ENCODE data around the gene TJP1. TPM values are rescaled to one million over a fixed set of nuclear protein-coding genes. Genes with fewer than 3 reads are reported as not detected.

The TJP1 gene
- total RNA-seq, 6 donors from 2014 or later = 88.0 to 168 (median 113) TPM

DNA sequence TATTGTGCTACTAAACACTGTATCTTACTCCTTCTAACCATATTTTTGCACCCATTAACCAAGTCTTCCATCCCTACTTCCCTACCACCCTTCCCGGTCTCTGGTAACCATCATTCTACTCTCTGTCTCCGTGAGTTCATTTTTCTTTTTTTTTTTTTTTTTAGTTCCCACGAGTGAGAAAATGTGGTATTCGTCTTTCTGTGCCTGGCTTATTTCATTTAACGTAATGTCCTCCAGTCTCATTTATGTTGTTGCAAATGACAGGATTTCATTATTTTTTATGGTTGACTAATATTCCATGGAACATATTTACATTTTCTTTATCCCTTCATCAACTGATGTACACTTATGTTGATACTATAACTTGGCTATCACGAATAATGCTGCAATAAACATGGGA, 31.7 kb downstream of the TJP1 start:
- no peak overlapping the region for H3K27ac ChIP-seq
- H3K9me3 ChIP-seq = no peaks in the 10 kb centered on the region
- ATAC-seq (ENCODE audit: low FRiP score in 2 of 2) (no peak), DNase-seq (no peak)
- no peaks in the 10 kb centered on the region for H3K27me3 ChIP-seq
- peaks cover 0 to 15% (median 6%) of the 10 kb centered on the region in 4 donors for H3K4me1 ChIP-seq
- H3K36me3 ChIP-seq = no peaks in the 10 kb centered on the region
- TF ChIP-seq EP300 (IDR thresholded peaks at IDR 0.05) (no peak), POLR2A (IDR thresholded peaks at IDR 0.05) (no peak), POLR2AphosphoS5 (IDR thresholded peaks at IDR 0.05) (no peak)
- TF ChIP-seq, protein P1, sequence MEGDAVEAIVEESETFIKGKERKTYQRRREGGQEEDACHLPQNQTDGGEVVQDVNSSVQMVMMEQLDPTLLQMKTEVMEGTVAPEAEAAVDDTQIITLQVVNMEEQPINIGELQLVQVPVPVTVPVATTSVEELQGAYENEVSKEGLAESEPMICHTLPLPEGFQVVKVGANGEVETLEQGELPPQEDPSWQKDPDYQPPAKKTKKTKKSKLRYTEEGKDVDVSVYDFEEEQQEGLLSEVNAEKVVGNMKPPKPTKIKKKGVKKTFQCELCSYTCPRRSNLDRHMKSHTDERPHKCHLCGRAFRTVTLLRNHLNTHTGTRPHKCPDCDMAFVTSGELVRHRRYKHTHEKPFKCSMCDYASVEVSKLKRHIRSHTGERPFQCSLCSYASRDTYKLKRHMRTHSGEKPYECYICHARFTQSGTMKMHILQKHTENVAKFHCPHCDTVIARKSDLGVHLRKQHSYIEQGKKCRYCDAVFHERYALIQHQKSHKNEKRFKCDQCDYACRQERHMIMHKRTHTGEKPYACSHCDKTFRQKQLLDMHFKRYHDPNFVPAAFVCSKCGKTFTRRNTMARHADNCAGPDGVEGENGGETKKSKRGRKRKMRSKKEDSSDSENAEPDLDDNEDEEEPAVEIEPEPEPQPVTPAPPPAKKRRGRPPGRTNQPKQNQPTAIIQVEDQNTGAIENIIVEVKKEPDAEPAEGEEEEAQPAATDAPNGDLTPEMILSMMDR (IDR thresholded peaks at IDR 0.05) = no peak
- 92 to 96% methylated on average over 6 of the region's 6 CpGs for WGBS, 2 donors
- H3K4me3 ChIP-seq = no peak overlapping the region

DNA sequence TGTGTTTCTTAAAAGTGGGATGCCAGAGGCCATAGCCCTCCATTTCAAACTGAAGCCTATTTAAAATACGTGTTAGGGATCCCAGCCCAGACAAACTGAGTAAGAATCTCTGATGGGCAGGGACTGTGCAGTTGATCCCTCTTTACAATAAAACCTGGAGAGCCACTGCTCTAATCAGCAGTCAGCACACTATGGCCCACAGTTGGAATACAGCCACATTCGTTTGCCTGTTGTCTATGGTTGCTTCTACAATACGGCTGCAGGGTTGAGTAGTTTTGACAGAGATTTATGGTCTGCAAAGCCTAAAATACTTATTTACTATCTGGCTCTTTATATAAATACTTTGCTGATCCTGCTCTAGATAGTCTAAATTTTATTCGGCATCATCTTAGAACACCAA, 32.4 kb downstream of the TJP1 start:
- TF ChIP-seq, protein P1 (IDR thresholded peaks at IDR 0.05) = no peak
- TF ChIP-seq EP300 (IDR thresholded peaks at IDR 0.05) = no peak
- no peak for TF ChIP-seq POLR2A (IDR thresholded peaks at IDR 0.05)
- no peak for TF ChIP-seq POLR2AphosphoS5 (IDR thresholded peaks at IDR 0.05)
- Histone ChIP-seq H3K36me3 (no peaks in the 10 kb centered on the region), H3K27me3 (no peaks in the 10 kb centered on the region), H3K4me3 (no peak overlapping the region), H3K9me3 (no peaks in the 10 kb centered on the region), H3K4me1 (peaks cover 0 to 22% (median 7%) of the 10 kb centered on the region in 4 donors), H3K27ac (no peak overlapping the region)
- DNase-seq = no peak
- 53 to 60% methylated on average over 4 of the region's 4 CpGs for WGBS, 2 donors
- no peak for ATAC-seq (ENCODE audit: low FRiP score in 2 of 2)

GRCh38 chr15:29788433-29789034, 33.7 kb downstream of the TJP1 start:
- DNase-seq = no peak
- Histone ChIP-seq H3K4me3 (no peak overlapping the region), H3K4me1 (peaks cover 0 to 22% (median 11%) of the 10 kb centered on the region in 4 donors), H3K36me3 (no peaks in the 10 kb centered on the region), H3K27me3 (no peaks in the 10 kb centered on the region), H3K9me3 (no peaks in the 10 kb centered on the region), H3K27ac (no peak overlapping the region)
- ATAC-seq (ENCODE audit: low FRiP score in 2 of 2) = no peak
- WGBS, 2 donors = 64 to 75% methylated on average over 4 of the region's 4 CpGs
- no peak for TF ChIP-seq POLR2A (IDR thresholded peaks at IDR 0.05)
- TF ChIP-seq POLR2AphosphoS5 (IDR thresholded peaks at IDR 0.05) = no peak
- no peak for TF ChIP-seq EP300 (IDR thresholded peaks at IDR 0.05)
- TF ChIP-seq, protein P1 (IDR thresholded peaks at IDR 0.05) = no peak

- no peak for DNase-seq
- Histone ChIP-seq H3K27ac (no peak overlapping the region), H3K4me1 (peaks cover 0 to 22% (median 11%) of the 10 kb centered on the region in 4 donors), H3K9me3 (no peaks in the 10 kb centered on the region), H3K4me3 (no peak overlapping the region), H3K27me3 (no peaks in the 10 kb centered on the region), H3K36me3 (no peaks in the 10 kb centered on the region)
- no peak for ATAC-seq (ENCODE audit: low FRiP score in 2 of 2)
- no peak for TF ChIP-seq EP300 (IDR thresholded peaks at IDR 0.05)
- TF ChIP-seq POLR2A (IDR thresholded peaks at IDR 0.05) = no peak
- TF ChIP-seq POLR2AphosphoS5 (IDR thresholded peaks at IDR 0.05) = no peak
- TF ChIP-seq, protein P1 (IDR thresholded peaks at IDR 0.05) = no peak
These were observed 34.5 kb downstream of the TJP1 start for GRCh38 chr15:29787767-29788166.

- H3K9me3 ChIP-seq = no peaks in the 10 kb centered on the region
- ATAC-seq (ENCODE audit: low FRiP score in 2 of 2) = no peak
- no peak for DNase-seq
- H3K27ac ChIP-seq = no peak overlapping the region
- no peak overlapping the region for H3K4me3 ChIP-seq
- no peaks in the 10 kb centered on the region for H3K27me3 ChIP-seq
- H3K4me1 ChIP-seq = peaks cover 0 to 22% (median 11%) of the 10 kb centered on the region in 4 donors
- 88 to 95% methylated on average over 1 of the region's 1 CpG for WGBS, 2 donors
- no peaks in the 10 kb centered on the region for H3K36me3 ChIP-seq
- TF ChIP-seq POLR2AphosphoS5 (IDR thresholded peaks at IDR 0.05) (no peak), EP300 (IDR thresholded peaks at IDR 0.05) (no peak)
- TF ChIP-seq, protein P1 (IDR thresholded peaks at IDR 0.05) = no peak
These were observed 36.6 kb downstream of the TJP1 start for GRCh38 chr15:29785642-29786041.

Data from upper lobe of left lung (tissue), 6 donors.